SH-SY5Y (cell line): ENCODE results near the gene FBXO21.

Experiments
- GATA2 ChIP-seq: IDR thresholded peaks from 2 replicates; pipeline ENCODE4 v1.6.1; 2011; ENCODE audit warnings: mild to moderate bottlenecking, low read depth, low read length
- GATA3 ChIP-seq: IDR thresholded peaks from 2 replicates; pipeline ENCODE4 v1.6.1; 2011; ENCODE audit warnings: low read depth, mild to moderate bottlenecking, low read length, moderate library complexity

GRCh38 chr12:117225179-117225578, 34.9 kb upstream of the FBXO21 start:
- TF ChIP-seq GATA2: no peak
- no peak for TF ChIP-seq GATA3
